ENCODE data around the gene MPV17L2. TPM values are rescaled to one million over a fixed set of nuclear protein-coding genes. Genes with fewer than 3 reads are reported as not detected.

The MPV17L2 gene
- total and polyA plus RNA-seq, 12 donors, result 10.3 to 47.4 (median 24.2) TPM

DNA sequence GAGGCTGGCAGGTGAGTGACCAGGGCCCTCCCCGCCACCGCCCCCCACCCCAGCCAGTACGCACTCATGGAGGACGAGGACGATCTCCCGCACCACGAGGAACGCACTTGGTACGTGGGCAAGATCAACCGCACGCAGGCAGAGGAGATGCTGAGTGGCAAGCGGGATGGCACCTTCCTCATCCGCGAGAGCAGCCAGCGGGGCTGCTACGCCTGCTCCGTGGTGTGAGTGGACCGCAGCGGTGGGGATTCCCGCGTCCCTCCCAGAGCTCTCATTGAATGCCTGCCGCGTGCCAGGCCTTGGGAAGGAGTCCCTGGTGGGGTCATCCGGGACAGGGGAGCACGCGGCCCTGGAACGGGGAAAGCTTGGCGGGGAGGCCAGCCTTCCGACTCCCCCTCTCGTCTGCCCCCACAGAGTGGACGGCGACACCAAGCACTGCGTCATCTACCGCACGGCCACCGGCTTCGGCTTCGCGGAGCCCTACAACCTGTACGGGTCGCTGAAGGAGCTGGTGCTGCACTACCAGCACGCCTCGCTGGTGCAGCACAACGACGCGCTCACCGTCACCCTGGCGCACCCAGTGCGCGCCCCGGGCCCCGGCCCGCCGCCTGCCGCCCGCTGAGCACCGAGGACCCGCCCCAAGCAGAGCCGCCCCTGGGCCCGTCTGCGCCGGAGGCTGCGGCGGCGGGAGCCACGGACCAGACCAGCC lies 24.2 kb upstream of the MPV17L2 start:
- TF ChIP-seq, protein P1, sequence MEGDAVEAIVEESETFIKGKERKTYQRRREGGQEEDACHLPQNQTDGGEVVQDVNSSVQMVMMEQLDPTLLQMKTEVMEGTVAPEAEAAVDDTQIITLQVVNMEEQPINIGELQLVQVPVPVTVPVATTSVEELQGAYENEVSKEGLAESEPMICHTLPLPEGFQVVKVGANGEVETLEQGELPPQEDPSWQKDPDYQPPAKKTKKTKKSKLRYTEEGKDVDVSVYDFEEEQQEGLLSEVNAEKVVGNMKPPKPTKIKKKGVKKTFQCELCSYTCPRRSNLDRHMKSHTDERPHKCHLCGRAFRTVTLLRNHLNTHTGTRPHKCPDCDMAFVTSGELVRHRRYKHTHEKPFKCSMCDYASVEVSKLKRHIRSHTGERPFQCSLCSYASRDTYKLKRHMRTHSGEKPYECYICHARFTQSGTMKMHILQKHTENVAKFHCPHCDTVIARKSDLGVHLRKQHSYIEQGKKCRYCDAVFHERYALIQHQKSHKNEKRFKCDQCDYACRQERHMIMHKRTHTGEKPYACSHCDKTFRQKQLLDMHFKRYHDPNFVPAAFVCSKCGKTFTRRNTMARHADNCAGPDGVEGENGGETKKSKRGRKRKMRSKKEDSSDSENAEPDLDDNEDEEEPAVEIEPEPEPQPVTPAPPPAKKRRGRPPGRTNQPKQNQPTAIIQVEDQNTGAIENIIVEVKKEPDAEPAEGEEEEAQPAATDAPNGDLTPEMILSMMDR (IDR thresholded peaks at IDR 0.05), result no peak
- no peak for TF ChIP-seq POLR2A (IDR thresholded peaks at IDR 0.05)
- H3K27ac ChIP-seq, result peak overlapping the region in 4 of 5 donors; percentile 89 to 97 (median 92)
- intact Hi-C loops (cut with DNase I), result loop anchor here in 1 of 2 donors (5.0 kb wide), 1 partner anchor 57 kb away; no protein-coding TSS in a partner anchor
- H3K27me3 ChIP-seq, result no peaks in the 10 kb centered on the region
- 90 to 95% (median 91%) methylated on average over 25 to 66 of the region's 66 CpGs for WGBS, 4 donors
- peaks cover 21 to 22% of the 10 kb centered on the region in 2 donors for H3K4me1 ChIP-seq (replicated peaks in 1 of 2)
- H3K36me3 ChIP-seq (replicated peaks in 1 of 2), result peaks cover 0 to 61% of the 10 kb centered on the region in 2 donors
- H3K4me3 ChIP-seq, result no peak overlapping the region
- peak in 2 of 7 donors; percentile 39 to 49 for DNase-seq
- no peaks in the 10 kb centered on the region for H3K9me3 ChIP-seq (replicated peaks in 1 of 3)

DNA sequence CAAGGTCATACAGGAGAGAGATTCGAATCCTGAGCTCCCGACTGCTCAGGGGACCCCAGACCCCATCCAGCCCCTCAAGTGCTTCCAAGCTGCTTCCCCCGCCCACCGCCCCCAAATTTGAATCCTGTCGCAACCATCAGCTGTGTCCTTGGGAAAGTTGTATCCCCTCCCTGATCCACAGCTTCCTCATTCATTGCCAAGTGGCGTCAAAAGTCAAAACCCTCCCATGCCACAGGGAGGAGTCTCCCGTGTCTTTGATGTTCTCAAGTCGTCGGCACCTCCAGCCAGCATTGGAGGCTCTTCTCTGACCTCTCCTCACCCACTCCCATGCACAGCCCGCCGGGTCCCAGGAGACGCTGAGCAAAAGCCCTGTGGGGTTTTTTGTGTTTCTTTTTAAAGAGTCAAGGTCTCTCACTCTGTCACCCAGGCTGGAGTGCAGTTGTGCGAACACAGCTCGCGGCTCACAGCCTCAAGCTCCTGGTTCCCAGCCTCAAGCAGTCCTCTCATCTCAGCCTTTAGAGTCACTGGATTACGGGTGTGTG lies 22.2 kb upstream of the MPV17L2 start:
- intact Hi-C loops (cut with DNase I), result no loop called here
- 24 to 42% (median 28%) methylated on average over 11 to 16 of the region's 16 CpGs for WGBS, 4 donors
- Histone ChIP-seq H3K36me3 (replicated peaks in 1 of 2) (peaks cover 0 to 42% of the 10 kb centered on the region in 2 donors), H3K27ac (peak overlapping the region; percentile 66 to 97 (median 92)), H3K9me3 (replicated peaks in 1 of 3) (no peaks in the 10 kb centered on the region), H3K4me1 (replicated peaks in 1 of 2) (peaks cover 21 to 27% of the 10 kb centered on the region in 2 donors), H3K27me3 (no peaks in the 10 kb centered on the region), H3K4me3 (peak overlapping the region in 1 of 4 donors; percentile 10)
- peak; percentile 32 to 46 for TF ChIP-seq POLR2A (IDR thresholded peaks at IDR 0.05)
- TF ChIP-seq, protein P1 (IDR thresholded peaks at IDR 0.05), result peak in 2 of 6 experiments; percentile 3 to 15
- DNase-seq, result peak; percentile 56 to 83 (median 75)

DNA sequence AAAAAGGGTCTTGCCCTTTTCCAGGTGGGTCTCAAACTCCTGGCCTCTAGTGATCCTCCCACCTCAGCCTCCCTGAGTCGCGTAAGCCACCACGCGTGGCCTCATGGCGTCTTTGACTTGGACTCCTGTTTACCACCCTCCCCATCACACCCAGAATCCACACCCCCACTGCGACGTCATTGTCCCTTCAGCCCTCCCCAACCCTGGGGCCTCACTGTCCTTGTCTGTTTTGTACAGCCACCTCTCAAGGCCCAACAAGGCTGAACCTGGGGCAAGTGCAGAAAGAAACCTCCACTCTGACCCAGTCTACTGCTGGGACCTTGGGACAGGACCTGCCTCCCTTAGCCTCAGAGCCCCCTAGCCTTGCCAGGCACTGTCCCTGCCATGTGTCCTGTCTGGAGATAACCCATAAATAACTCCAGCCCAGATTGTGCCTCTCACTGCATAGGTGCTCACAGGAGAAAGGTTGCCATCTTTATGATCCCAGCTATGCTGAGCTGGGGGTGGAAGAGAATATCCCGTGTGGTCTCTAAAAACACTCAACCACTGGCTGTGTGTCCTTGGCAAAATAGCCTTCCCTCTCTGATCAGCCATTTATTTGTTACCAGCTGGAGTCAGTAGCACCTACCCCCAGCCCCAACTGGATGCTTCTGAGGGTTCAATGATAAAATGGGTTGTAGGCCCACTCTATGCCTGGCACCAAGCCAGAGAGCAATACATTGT lies 21.3 kb upstream of the MPV17L2 start:
- WGBS, 4 donors, result 54 to 74% (median 67%) methylated on average over 8 of the region's 8 CpGs

More for the DNA sequence above, 21.3 kb upstream of the MPV17L2 start:
- H3K27me3 ChIP-seq, result no peaks in the 10 kb centered on the region
- H3K27ac ChIP-seq, result peak overlapping the region; percentile 66 to 97 (median 92)
- DNase-seq, result peak; percentile 48 to 81 (median 66)
- TF ChIP-seq POLR2A (IDR thresholded peaks at IDR 0.05), result no peak
- TF ChIP-seq, protein P1 (IDR thresholded peaks at IDR 0.05), result no peak
- H3K4me1 ChIP-seq (replicated peaks in 1 of 2), result peaks cover 21 to 27% of the 10 kb centered on the region in 2 donors
- intact Hi-C loops (cut with DNase I), result no loop called here
- no peak overlapping the region for H3K4me3 ChIP-seq
- peaks cover 0 to 32% of the 10 kb centered on the region in 2 donors for H3K36me3 ChIP-seq (replicated peaks in 1 of 2)
- no peaks in the 10 kb centered on the region for H3K9me3 ChIP-seq (replicated peaks in 1 of 3)

Data from adrenal gland (tissue), 12 donors.